ENCODE data around the gene SEBOX. TPM values are rescaled to one million over a fixed set of nuclear protein-coding genes. Genes with fewer than 3 reads are reported as not detected.

Gene SEBOX
- polyA plus RNA-seq, 1 donor: not detected

DNA sequence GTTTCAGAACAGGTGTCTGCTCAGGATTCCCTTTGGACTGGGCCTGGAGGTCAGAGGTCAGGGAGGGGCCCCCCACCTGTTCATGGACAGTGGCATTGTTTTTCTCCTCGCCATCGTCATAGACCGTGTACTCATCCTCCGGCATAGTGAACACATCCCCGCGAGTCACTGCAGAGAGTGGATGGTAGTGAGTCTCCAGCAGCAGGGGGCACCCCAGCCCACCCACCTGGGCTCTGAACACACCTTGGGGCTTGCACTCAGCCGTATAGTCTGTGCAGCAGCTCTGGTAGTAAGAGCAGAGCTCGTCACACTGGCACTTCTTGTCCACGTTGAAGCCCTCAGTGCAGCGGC, 4.7 kb upstream of the SEBOX start:
- H3K36me3 ChIP-seq (ENCODE audit: control insufficient read depth, insufficient read depth, low read length): peaks cover 4% of the 10 kb centered on the region
- no peaks in the 10 kb centered on the region for H3K9me3 ChIP-seq (ENCODE audit: control insufficient read depth, low read depth, low read length)
- H3K4me3 ChIP-seq (ENCODE audit: low read length): no peak overlapping the region
- H3K4me1 ChIP-seq (ENCODE audit: control insufficient read depth, insufficient read depth, low read length): peaks cover 38% of the 10 kb centered on the region
- no peak for DNase-seq
- H3K27me3 ChIP-seq (ENCODE audit: control insufficient read depth, insufficient read depth, low read length): peaks cover 4% of the 10 kb centered on the region
- no CpG with 5 or more reads among the region's 10 CpGs for WGBS (ENCODE audit: insufficient coverage, low lambda C conversion rate)
- H3K27ac ChIP-seq (ENCODE audit: low read length): peak overlapping the region; percentile 45

DNA sequence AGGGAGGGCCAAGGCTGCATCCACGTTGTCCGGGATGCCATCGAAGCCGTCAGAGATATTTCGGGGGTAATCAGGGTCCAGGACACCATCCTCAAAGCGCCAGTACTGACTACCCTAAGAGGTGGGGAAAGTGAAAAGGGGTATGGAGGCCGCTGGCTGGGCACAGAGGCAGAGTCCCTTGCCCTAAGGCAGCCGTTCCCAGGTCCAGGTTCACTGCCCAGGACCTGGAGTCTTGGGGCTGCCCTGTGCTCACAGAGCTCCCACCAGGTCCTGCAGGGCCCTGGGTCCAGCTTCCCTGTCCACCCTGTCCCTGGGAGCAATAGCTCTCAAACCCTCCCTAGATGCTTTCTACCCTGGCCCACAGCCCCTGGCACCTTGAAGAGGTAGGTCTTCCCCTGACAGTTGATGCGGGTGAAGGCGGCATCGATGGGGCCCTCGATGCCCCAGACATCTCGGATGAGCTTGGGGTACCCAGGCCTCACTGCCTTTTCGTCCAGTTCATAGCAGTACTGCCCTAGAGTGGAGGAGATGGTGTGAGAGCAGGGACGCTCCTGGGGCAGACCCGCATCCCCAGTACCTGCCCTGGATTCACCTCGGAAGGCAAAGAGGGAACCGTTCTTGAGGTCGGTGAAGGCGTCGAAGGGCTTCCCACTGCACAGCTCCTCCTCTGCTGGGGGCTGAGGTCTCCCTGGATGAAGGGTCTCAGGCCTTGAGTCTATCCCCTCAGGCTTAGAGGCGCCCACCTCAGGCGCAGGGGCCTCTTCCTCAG, 4.1 kb upstream of the SEBOX start:
- Histone ChIP-seq H3K27me3 (ENCODE audit: control insufficient read depth, insufficient read depth, low read length) (peaks cover 4% of the 10 kb centered on the region), H3K4me3 (ENCODE audit: low read length) (no peak overlapping the region), H3K36me3 (ENCODE audit: control insufficient read depth, insufficient read depth, low read length) (peaks cover 6% of the 10 kb centered on the region), H3K4me1 (ENCODE audit: control insufficient read depth, insufficient read depth, low read length) (peaks cover 38% of the 10 kb centered on the region), H3K9me3 (ENCODE audit: control insufficient read depth, low read depth, low read length) (no peaks in the 10 kb centered on the region), H3K27ac (ENCODE audit: low read length) (no peak overlapping the region)
- DNase-seq: no peak
- WGBS (ENCODE audit: insufficient coverage, low lambda C conversion rate): no CpG with 5 or more reads among the region's 23 CpGs

DNA sequence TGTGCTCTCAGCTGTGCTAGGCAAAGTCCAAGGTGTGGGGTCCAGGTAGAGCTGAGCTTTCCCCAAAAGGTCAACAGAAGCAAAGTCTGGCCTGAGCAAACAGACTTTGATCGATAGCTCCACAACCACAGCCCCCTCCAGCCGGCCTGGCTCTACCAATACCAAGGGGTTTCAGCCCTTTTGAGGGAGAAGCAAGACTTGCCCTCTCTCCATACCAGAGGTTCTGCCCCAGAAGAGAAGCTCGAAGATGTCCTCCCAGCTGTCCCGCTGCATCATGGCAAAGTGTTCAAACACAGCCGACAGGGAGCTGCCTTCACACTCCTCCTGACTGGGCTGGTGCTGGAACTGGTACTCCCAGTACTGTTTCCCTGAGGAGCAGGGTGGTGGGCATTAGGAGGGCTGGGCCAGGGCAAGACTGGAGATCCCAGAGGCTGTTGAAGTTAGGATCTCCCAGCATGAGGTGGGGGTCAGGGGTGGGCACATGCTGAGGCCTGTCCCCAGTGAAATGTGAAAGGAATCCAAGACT, 3.4 kb upstream of the SEBOX start:
- WGBS (ENCODE audit: insufficient coverage, low lambda C conversion rate): no CpG with 5 or more reads among the region's 5 CpGs
- peaks cover 4% of the 10 kb centered on the region for H3K27me3 ChIP-seq (ENCODE audit: control insufficient read depth, insufficient read depth, low read length)
- no peaks in the 10 kb centered on the region for H3K9me3 ChIP-seq (ENCODE audit: control insufficient read depth, low read depth, low read length)
- H3K27ac ChIP-seq (ENCODE audit: low read length): no peak overlapping the region
- peaks cover 13% of the 10 kb centered on the region for H3K36me3 ChIP-seq (ENCODE audit: control insufficient read depth, insufficient read depth, low read length)
- peaks cover 38% of the 10 kb centered on the region for H3K4me1 ChIP-seq (ENCODE audit: control insufficient read depth, insufficient read depth, low read length)
- peak in 1 of 2 donors; percentile 53 for DNase-seq
- no peak overlapping the region for H3K4me3 ChIP-seq (ENCODE audit: low read length)

DNA sequence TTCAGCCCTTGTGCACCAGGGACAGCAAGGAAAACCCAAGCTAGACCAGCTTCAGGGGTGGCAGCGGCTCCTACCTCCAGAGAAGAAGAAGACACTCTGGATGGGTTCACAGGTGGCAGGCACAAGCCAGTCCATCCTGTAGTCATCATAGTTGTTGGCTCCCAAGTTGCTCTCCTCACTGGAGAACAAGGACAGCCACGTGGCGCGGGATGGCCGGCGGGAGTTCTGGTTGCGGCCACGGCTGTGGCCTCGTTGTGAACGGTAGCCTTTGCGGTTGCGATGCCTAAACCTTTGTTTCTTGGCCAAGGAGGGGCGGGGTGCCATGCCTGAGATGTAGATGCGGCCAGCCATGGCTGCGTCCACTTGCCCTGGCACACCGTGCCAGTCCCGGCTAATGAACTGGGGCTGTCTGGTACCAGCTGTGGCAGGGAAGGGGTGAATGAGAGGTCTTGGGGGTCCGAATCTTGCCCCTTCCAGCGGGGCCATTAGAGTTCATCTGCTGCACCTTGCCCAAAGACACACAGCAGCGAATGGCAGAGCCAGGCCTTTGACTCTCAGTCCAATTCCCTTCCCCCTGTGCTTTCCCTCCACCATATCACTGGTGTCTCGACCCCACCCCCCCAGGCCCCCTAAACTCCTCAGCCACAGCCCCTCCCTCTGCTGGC, 2.8 kb upstream of the SEBOX start:
- H3K27me3 ChIP-seq (ENCODE audit: control insufficient read depth, insufficient read depth, low read length): peaks cover 2% of the 10 kb centered on the region
- no peak overlapping the region for H3K27ac ChIP-seq (ENCODE audit: low read length)
- no peaks in the 10 kb centered on the region for H3K9me3 ChIP-seq (ENCODE audit: control insufficient read depth, low read depth, low read length)
- DNase-seq: no peak
- H3K36me3 ChIP-seq (ENCODE audit: control insufficient read depth, insufficient read depth, low read length): peaks cover 19% of the 10 kb centered on the region
- no peak overlapping the region for H3K4me3 ChIP-seq (ENCODE audit: low read length)
- peaks cover 36% of the 10 kb centered on the region for H3K4me1 ChIP-seq (ENCODE audit: control insufficient read depth, insufficient read depth, low read length)
- no CpG with 5 or more reads among the region's 21 CpGs for WGBS (ENCODE audit: insufficient coverage, low lambda C conversion rate)

DNA sequence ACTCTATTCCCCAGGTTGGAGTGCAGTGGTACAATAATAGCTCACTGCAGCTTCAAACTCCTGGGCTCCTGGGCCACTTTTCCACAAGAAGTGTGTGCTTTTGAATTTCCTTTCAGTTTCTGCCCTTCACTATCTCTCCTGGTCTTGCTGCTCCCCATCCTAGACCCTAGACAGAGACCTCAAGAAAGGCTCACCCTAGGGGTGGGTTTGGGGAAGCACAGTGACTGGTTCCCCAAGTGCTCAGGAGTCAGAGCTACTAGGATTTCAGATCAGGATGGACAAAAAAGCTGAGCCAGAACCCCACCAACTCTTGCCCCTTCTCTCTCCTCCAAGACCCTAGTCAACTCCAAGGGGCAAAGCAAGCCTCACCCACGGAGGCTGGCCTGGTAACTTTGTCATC, 1.6 kb upstream of the SEBOX start:
- Histone ChIP-seq H3K27me3 (ENCODE audit: control insufficient read depth, insufficient read depth, low read length) (no peaks in the 10 kb centered on the region), H3K4me3 (ENCODE audit: low read length) (no peak overlapping the region), H3K9me3 (ENCODE audit: control insufficient read depth, low read depth, low read length) (no peaks in the 10 kb centered on the region), H3K4me1 (ENCODE audit: control insufficient read depth, insufficient read depth, low read length) (peaks cover 28% of the 10 kb centered on the region), H3K36me3 (ENCODE audit: control insufficient read depth, insufficient read depth, low read length) (peaks cover 30% of the 10 kb centered on the region), H3K27ac (ENCODE audit: low read length) (no peak overlapping the region)
- no peak for DNase-seq
- WGBS (ENCODE audit: insufficient coverage, low lambda C conversion rate): no CpG with 5 or more reads among the region's 1 CpG

DNA sequence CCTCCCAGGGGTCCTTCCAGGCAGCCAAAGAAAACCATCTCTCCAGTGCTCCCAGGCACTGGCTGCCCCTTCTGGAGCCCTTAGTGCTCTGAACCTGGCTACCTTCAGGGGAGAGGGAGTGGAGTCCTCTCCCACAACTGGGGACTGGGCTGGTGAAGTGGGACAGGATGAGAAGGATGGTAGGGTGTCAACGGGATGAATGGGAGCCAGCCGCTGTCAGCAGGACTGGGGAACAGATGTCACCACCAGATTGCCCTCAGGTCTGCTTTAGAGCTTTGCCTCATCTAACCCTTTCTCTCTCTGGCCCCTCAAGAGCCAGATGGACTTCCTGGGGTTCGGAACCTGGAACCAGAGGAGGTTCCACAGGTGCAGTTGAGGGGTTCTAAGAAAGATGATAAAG, 488 bp upstream of the SEBOX start:
- no peaks in the 10 kb centered on the region for H3K9me3 ChIP-seq (ENCODE audit: control insufficient read depth, low read depth, low read length)
- H3K4me1 ChIP-seq (ENCODE audit: control insufficient read depth, insufficient read depth, low read length): peaks cover 21% of the 10 kb centered on the region
- no peak for DNase-seq
- no CpG with 5 or more reads among the region's 3 CpGs for WGBS (ENCODE audit: insufficient coverage, low lambda C conversion rate)
- H3K27me3 ChIP-seq (ENCODE audit: control insufficient read depth, insufficient read depth, low read length): no peaks in the 10 kb centered on the region
- no peak overlapping the region for H3K27ac ChIP-seq (ENCODE audit: low read length)
- H3K36me3 ChIP-seq (ENCODE audit: control insufficient read depth, insufficient read depth, low read length): peaks cover 41% of the 10 kb centered on the region
- no peak overlapping the region for H3K4me3 ChIP-seq (ENCODE audit: low read length)

DNA sequence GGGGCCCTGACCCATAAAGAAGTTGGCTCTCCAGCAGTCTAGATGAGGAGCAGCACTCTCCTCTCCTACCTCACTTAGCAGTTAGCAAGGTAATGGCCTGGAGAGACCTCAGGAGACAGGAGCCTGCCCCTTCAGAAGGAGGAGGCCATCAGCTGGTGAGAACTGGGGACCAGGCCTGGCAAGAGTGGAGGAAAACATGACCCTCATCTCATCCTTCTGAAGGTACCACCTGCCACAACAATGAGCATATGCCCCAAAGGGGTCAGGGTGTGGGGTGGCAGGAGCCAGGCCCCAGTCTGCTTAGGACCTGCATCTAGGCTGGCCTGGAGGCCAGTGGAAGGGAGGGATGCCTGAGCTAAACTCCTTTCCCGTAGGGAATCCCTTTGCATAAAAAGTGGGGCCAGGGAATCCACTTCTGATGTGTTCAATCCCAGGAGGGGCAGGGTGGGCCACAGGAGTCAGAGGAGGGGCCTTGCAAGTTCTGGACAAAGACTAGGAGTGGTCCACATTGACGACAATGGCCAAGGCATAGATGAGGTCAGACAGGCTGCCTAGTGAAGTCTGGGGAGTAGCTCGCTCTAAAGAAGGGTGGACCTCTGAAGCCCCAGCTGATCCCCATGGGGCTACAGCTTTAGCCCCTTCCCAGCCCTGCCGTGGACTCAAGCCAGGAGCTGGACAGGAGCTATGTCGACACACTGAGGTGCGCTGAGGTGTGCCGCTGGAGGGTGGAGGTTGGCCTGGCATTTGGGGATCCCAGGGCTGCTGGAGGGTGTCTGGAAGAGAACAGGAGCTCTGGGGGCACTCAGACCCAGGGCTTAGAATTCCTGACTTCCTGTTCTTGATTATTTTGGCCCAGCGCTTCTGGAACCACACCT, 986 bp downstream of the SEBOX start:
- Histone ChIP-seq H3K27ac (ENCODE audit: low read length) (no peak overlapping the region), H3K4me3 (ENCODE audit: low read length) (no peak overlapping the region), H3K36me3 (ENCODE audit: control insufficient read depth, insufficient read depth, low read length) (peaks cover 53% of the 10 kb centered on the region), H3K27me3 (ENCODE audit: control insufficient read depth, insufficient read depth, low read length) (no peaks in the 10 kb centered on the region), H3K4me1 (ENCODE audit: control insufficient read depth, insufficient read depth, low read length) (peaks cover 13% of the 10 kb centered on the region), H3K9me3 (ENCODE audit: control insufficient read depth, low read depth, low read length) (no peaks in the 10 kb centered on the region)
- no peak for DNase-seq
- no CpG with 5 or more reads among the region's 8 CpGs for WGBS (ENCODE audit: insufficient coverage, low lambda C conversion rate)

DNA sequence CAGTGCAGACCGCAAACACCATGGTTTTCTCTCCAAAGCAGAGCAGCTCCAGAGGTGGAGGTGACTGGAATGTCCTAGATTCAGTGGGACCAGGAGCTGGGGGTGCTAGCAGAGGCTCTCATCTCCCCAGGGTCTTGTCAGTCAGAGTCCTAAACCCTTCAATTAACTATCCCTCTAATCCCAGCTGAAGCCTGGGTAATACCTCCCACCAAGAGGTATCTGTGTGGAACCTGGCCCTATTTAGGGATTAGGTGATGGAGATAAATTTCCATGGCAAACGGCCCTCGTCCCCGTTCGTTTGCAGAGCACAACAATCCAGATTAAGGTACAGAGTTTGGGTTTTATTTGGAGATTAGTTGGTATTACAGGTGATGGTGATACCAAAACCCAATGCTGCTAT, 1.8 kb downstream of the SEBOX start:
- Histone ChIP-seq H3K36me3 (ENCODE audit: control insufficient read depth, insufficient read depth, low read length) (peaks cover 56% of the 10 kb centered on the region), H3K9me3 (ENCODE audit: control insufficient read depth, low read depth, low read length) (no peaks in the 10 kb centered on the region), H3K27me3 (ENCODE audit: control insufficient read depth, insufficient read depth, low read length) (no peaks in the 10 kb centered on the region), H3K4me3 (ENCODE audit: low read length) (no peak overlapping the region), H3K27ac (ENCODE audit: low read length) (no peak overlapping the region), H3K4me1 (ENCODE audit: control insufficient read depth, insufficient read depth, low read length) (peaks cover 11% of the 10 kb centered on the region)
- no CpG with 5 or more reads among the region's 5 CpGs for WGBS (ENCODE audit: insufficient coverage, low lambda C conversion rate)
- DNase-seq: no peak

DNA sequence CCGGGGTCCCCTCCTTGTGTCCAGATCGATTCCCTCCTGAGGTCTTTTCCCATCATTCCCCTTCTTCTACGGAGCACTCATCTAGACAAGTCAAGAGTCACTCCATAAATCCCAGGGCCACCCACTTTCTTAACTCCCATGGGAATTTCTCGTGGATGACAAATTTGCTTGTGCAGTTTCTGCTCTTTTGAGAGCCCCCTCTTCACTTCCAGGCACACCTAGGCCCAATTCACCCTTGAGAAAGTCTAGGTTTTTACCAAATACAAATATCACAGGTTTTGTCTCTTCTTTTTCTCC, 7.2 kb downstream of the SEBOX start:
- H3K36me3 ChIP-seq (ENCODE audit: control insufficient read depth, insufficient read depth, low read length): peaks cover 59% of the 10 kb centered on the region
- no peak for DNase-seq
- 50% methylated on average over 1 of the region's 4 CpGs for WGBS (ENCODE audit: insufficient coverage, low lambda C conversion rate)

More for the DNA sequence above, 7.2 kb downstream of the SEBOX start:
- Histone ChIP-seq H3K9me3 (ENCODE audit: control insufficient read depth, low read depth, low read length) (no peaks in the 10 kb centered on the region), H3K4me3 (ENCODE audit: low read length) (peak overlapping the region; percentile 90), H3K4me1 (ENCODE audit: control insufficient read depth, insufficient read depth, low read length) (peaks cover 19% of the 10 kb centered on the region), H3K27me3 (ENCODE audit: control insufficient read depth, insufficient read depth, low read length) (no peaks in the 10 kb centered on the region), H3K27ac (ENCODE audit: low read length) (no peak overlapping the region)

Data from large intestine (tissue), 3 donors.